Endothelial cell of umbilical vein (primary cell): ENCODE results near the gene FAM228B.

Experiments used
- CTCF ChIP-seq, 2 donors: IDR thresholded peaks; 1 replicate in 1 of 2; 2 replicates in 1 of 2; pipeline ENCODE4 v1.5.1; 2011; ENCODE audit warnings: low read length in 2 of 2, mild to moderate bottlenecking in 2 of 2, moderate library complexity in 2 of 2, control low read depth in 1 of 2, inconsistent platforms in 1 of 2, low read depth in 1 of 2; ENCODE audit not compliant: insufficient read depth in 1 of 2; ENCODE audit errors: extremely low read depth in 1 of 2
- POLR2A ChIP-seq: IDR thresholded peaks from 2 replicates; pipeline ENCODE4 v1.6.1; 2012; ENCODE audit warnings: low read depth, mild to moderate bottlenecking, control low read depth, low read length

- TF ChIP-seq POLR2A (no peak), CTCF (IDR thresholded peaks at IDR 0.05; ENCODE audit: extremely low read depth in 1 of 2, insufficient read depth in 1 of 2, low read depth in 1 of 2, low read length in 2 of 2) (no peak)
Observed at GRCh38 chr2:24210723-24211122, 87.5 kb downstream of the FAM228B start.
